Motor neuron (in vitro differentiated cells): ENCODE measurements around the gene RPL15. TPM values are rescaled to one million over a fixed set of nuclear protein-coding genes. Genes with fewer than 3 reads are reported as not detected.
"Not testable (repeated sequence)": the region's sequence is repeated elsewhere in the genome, so short reads cannot be mapped to it uniquely, and the experiment has no call there.

Source experiments
- ATAC-seq, 8 experiments: fragments of 200-7000 bp; cut with Tn5 transposase; replicated peaks in 6 of 8; 2 replicates each; pipeline ENCODE4 v1.8.0; 2021; ENCODE audit warnings: mild to moderate bottlenecking in 8 of 8, moderate library complexity in 8 of 8
- H3K27ac ChIP-seq, 2 donors: fragments of 250-450 bp; sonication (Bioruptor Pico); 2 replicates each; pipeline ENCODE4 v1.9.0; 2021; ENCODE audit warnings: antibody characterized with exemption in 2 of 2, mild to moderate bottlenecking in 2 of 2, moderate library complexity in 1 of 2
- H3K4me1 ChIP-seq, 2 donors: fragments of 250-450 bp; sonication (Bioruptor Pico); replicated peaks in 1 of 2; 2 replicates each; pipeline ENCODE4 v1.6.1; 2021; ENCODE audit warnings: antibody characterized with exemption in 2 of 2, mild to moderate bottlenecking in 2 of 2, moderate library complexity in 1 of 2
- H3K4me3 ChIP-seq, 5 donors: fragments of 250-450 bp; sonication (Bioruptor Pico); 2 replicates each; pipeline ENCODE4 v1.9.0; 2021; ENCODE audit warnings: antibody characterized with exemption in 5 of 5, mild to moderate bottlenecking in 5 of 5, moderate library complexity in 4 of 5
- WGBS, 10 experiments: fragments of 450-650 bp; shearing (Covaris generic); methylation state at CpG; one replicate each; pipeline ENCODE4 v1.0.0; 2022; 5-methylcytosine and 5-hydroxymethylcytosine counted together
- in situ Hi-C, 9 experiments: fragments of 400-800 bp; cut with MboI; loops; one replicate each; pipeline ENCODE4 v1.15.0; 2021; ENCODE audit warnings: low sequenced_read_pairs in 9 of 9, low pct_unique_long_range_greater_than_20kb in 2 of 9; ENCODE audit not compliant: unreplicated experiment in 9 of 9
- total RNA-seq, 8 experiments: library from RNA; unstranded; fragments of 300-600 nt; gene quantifications; 2 replicates each; pipeline versions ENCODE4 v1.2.3 to v1.2.4, GENCODE V29; 2022

Gene RPL15
- total RNA-seq, 8 experiments from 2014 or later = 1,411 to 3,853 (median 2,170) TPM

DNA sequence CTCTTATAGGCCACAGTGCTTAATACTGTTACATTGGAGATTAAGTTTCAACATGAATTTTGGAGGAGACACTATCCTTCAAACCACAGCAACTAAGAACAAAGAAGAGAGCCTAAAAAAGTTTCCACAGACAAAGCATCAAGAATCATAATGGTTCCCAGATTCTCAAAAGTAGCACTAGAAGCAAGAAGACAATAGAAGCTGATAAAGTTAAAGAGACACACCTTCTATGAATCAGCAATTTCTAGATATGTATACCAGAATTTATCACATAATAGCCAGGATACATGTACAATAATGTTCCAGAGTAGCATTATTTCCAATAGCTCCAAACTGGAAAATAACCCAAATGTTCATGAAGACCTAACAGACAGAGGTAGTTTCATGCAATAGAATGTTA, 12.4 kb upstream of the RPL15 start:
- no peak for ATAC-seq
- Histone ChIP-seq H3K27ac (no peak overlapping the region), H3K4me1 (no peaks in the 10 kb centered on the region), H3K4me3 (no peak overlapping the region)
- in situ Hi-C loops = no loop called here

DNA sequence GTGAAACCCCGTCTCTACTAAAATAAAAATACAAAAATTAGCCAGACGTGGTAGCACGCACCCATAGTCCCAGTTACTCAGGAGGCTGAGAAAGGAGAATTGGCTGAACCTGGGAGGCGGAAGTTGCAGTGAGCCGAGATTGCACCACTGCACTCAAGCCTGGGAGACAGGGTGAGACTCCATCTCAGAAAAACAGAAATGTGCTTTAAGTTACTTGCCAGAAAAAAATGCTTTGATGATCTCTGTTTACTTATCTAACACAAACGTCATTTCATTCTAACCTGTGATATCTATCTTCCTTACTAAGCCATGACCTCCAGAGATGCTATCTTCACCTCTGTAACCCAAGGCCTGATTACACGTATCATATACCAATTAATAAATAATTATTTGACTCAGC, 7.6 kb upstream of the RPL15 start:
- no peak overlapping the region for H3K27ac ChIP-seq
- peaks cover 4 to 10% of the 10 kb centered on the region in 2 donors for H3K4me1 ChIP-seq
- H3K4me3 ChIP-seq = no peak overlapping the region
- in situ Hi-C loops = no loop called here
- WGBS, 10 experiments = 81 to 100% (median 100%) methylated on average over 2 to 7 of the region's 7 CpGs; no CpG with 5 or more reads in 1 of the 10 experiments
- no peak for ATAC-seq

DNA sequence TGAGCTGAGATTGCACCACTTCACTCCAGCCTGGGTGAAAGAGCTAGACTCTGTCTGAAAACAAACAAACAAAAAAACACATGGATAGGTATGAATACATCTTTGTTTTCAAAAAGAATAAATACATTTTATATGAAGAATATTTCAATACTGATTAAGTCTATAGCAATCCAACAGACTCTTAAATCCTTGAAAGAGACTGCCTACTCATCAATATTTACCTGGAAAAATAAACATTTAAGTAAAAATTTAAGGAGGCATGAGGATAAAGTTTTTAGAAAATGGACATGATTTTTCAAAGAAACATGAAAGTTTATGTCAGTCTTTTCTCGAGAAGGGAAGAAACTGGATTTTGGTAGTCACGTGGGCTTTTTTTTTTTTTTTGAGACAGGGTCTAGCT, 5.5 kb upstream of the RPL15 start:
- H3K4me3 ChIP-seq = no peak overlapping the region
- H3K4me1 ChIP-seq = peaks cover 10 to 23% of the 10 kb centered on the region in 2 donors
- H3K27ac ChIP-seq = no peak overlapping the region
- whole genome bisulfite sequencing, 10 experiments = 56 to 100% (median 100%) methylated on average over 1 to 2 of the region's 2 CpGs
- in situ Hi-C loops = no loop called here
- no peak for ATAC-seq

DNA sequence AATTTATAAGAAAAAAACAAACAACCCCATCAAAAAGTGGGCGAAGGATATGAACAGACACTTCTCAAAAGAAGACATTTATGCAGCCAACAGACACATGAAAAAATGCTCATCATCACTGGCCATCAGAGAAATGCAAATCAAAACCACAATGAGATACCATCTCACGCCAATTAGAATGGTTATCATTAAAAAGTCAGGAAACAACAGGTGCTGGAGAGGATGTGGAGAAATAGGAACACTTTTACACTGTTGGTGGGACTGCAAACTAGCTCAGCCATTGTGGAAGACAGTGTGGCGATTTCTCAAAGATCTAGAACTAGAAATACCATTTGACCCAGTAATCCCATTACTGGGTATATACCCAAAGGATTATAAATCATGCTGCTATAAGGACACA, 4.6 kb upstream of the RPL15 start:
- ATAC-seq, in situ Hi-C loops: not testable (repeated sequence)

DNA sequence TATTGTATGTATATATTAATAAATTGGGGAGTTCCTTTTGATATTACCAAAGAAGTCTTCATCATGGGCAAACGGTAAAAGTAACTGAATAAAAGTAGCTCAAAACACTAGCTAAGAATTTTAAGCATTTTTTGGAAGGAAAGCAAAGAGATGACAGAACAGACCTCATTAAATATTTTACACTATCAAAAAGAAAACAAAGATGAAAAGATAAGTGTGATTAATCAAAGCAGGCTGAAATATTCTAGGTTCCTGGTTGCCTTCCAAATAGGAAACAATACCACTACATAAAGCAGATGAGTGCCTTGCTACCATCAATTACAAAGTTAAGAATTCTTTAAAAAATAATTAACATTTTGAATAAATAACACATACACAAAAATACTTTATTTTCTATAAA, 3.8 kb upstream of the RPL15 start:
- Histone ChIP-seq H3K4me3 (no peak overlapping the region), H3K4me1 (peaks cover 11 to 23% of the 10 kb centered on the region in 2 donors), H3K27ac (no peak overlapping the region)
- 29 to 100% (median 86%) methylated on average over 1 of the region's 1 CpG; no CpG with 5 or more reads in 1 of the 10 experiments for WGBS, 10 experiments
- in situ Hi-C loops = no loop called here
- no peak for ATAC-seq

More for the DNA sequence above, 4.6 kb upstream of the RPL15 start:
- H3K4me1 ChIP-seq = peaks cover 10 to 23% of the 10 kb centered on the region in 2 donors
- H3K27ac ChIP-seq, H3K4me3 ChIP-seq: not testable (repeated sequence)
- WGBS, 10 experiments = 100% methylated on average over 1 of the region's 3 CpGs; no CpG with 5 or more reads in 8 of the 10 experiments

DNA sequence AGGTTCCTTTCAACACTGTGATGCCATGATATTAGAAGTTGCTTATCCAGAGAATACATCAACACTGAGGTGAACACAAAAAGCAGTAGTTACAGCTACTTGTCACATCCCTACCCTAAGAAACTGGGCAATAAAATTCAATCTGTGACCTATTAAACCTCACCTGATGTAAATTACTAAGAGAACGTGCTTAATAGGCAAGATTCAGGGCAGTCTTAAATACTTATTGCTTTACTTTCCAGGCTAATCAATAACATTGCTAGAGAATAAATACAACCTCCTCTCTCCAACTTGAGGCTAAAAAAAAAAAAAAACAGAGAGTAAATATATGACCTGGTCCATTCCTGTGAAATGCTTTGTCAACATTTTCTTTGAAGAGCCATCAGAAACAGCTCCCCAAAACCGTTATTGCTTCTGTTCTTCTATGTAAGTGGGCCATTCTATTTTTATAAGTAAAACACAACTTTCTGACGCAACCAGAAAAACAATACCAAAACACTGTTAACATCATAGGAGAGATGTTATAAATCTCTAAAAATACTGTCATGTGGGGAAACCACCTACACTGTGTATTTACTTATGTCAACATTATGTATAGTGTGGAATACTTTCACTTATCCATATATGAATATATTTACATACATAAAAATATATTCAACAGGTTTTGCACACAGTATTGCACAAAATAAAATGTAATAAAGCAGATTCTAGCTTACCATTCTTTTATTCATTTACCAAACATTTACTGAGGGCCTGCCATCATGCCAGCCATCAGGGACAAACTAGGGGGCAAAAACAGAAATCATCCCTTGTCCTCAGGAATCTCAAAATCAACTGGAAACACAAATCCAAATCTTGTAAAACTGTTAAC, 2.8 kb upstream of the RPL15 start:
- peaks cover 20 to 29% of the 10 kb centered on the region in 2 donors for H3K4me1 ChIP-seq
- in situ Hi-C loops = no loop called here
- peak in 1 of 8 experiments; percentile 35 for ATAC-seq
- H3K27ac ChIP-seq = no peak overlapping the region
- 9 to 100% (median 65%) methylated on average over 1 to 3 of the region's 3 CpGs; no CpG with 5 or more reads in 1 of the 10 experiments for WGBS, 10 experiments
- H3K4me3 ChIP-seq = no peak overlapping the region

DNA sequence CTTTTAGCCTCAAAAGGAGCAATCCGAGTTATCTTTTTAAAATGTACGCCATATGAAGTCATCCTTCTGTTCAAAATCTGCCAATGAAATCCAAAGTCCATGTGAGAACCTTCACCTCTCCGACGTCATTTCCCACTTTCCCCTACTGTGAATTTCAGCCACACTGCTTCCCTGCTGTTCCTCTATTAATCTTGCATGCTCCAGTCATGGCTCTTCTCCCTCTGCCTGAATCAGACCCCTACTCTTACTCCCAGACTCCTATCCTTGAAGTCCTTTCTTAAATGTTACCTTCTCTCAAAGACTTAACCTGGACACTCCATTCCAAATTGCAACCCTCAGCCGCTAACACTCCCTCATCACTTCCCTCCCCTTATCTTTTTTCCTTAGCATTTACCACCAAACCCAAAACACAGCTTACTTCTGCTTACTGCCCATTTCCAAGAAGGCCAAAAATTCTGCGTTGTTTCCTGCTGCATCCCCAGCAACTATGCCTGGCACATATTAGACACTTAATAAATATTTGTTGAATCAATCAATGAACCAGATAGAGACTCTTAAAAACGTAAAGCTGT, 1.3 kb upstream of the RPL15 start:
- WGBS, 10 experiments = 2 to 48% (median 10%) methylated on average over 4 to 7 of the region's 7 CpGs; no CpG with 5 or more reads in 1 of the 10 experiments
- Histone ChIP-seq H3K4me1 (peaks cover 20 to 29% of the 10 kb centered on the region in 2 donors), H3K4me3 (peak overlapping the region; percentile 69 to 95 (median 70)), H3K27ac (peak overlapping the region in 1 of 2 donors; percentile 78)
- in situ Hi-C loops = no loop called here
- peak in 5 of 8 experiments; percentile 4 to 11 (median 9) for ATAC-seq

DNA sequence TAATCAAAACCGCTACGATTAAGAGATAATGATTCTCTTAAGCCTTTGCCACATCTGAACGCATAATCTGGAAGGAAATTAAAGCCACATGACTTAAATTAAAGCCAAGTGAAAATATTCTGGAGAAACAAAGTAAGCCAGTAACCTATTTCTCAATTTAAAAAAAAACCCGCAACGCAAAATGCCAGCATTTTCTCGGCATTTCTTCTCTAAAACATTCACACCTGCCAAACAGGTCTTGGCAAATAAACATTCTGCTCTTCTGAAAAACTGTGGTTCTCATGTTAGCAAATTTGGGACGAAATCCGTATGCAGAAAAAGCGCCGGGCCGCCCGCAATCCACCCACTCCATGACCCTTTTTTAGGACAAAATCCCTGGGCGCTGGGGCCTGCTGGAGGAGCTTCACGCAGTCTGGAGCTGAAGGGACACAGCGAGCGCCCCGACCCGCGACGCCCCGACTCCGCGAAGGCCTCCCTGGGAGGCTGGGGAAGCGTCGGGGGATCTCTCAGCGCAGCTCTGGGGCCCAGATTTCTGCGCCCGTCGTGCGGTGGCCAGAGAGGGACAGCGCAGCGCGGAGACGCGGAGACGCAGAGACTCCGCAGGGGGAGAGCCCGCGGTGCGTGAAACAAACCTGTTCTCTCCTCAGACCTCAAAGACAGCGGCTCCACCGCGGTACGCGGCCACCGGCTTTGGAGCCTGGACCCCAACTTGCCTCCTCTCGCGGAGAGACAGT, 613 bp upstream of the RPL15 start:
- peaks cover 20 to 29% of the 10 kb centered on the region in 2 donors for H3K4me1 ChIP-seq
- in situ Hi-C loops = no loop called here

DNA sequence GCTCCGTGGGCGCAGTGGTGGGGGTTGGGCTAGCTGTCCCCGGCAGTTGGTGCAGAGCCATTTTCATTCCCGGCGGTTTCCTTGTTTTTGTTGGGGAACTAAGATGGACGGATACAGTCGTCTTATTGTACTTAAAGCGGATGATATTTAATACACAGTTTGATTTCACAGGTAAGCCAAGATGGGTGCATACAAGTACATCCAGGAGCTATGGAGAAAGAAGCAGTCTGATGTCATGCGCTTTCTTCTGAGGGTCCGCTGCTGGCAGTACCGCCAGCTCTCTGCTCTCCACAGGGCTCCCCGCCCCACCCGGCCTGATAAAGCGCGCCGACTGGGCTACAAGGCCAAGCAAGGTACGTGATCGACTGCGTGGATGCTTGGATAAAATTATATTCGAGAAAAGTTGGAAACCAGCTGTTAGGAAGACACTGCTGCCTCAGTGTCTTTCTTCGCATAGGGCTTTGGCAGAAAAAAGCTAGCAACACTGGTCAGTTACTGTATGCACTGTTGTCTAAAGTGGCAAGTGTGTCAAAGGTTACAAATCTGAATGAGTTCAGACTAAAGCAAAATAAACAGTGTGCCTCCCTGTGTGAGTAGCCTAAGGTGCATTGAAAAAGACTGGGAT, 859 bp downstream of the RPL15 start:
- H3K4me1 ChIP-seq = peaks cover 20 to 29% of the 10 kb centered on the region in 2 donors
- H3K27ac ChIP-seq = peak overlapping the region; percentile 67 to 91
- ATAC-seq, in situ Hi-C loops: not testable (repeated sequence)
- WGBS, 10 experiments = 0 to 5% (median 0%) methylated on average over 1 to 6 of the region's 21 CpGs; no CpG with 5 or more reads in 3 of the 10 experiments
- peak overlapping the region; percentile 69 to 95 (median 70) for H3K4me3 ChIP-seq

More for the DNA sequence above, 613 bp upstream of the RPL15 start:
- peak; percentile 47 to 77 (median 76) for ATAC-seq
- Histone ChIP-seq H3K4me3 (peak overlapping the region; percentile 69 to 95 (median 70)), H3K27ac (peak overlapping the region; percentile 78 to 91)
- 0 to 10% (median 3%) methylated on average over 4 to 26 of the region's 48 CpGs; no CpG with 5 or more reads in 1 of the 10 experiments for WGBS, 10 experiments

DNA sequence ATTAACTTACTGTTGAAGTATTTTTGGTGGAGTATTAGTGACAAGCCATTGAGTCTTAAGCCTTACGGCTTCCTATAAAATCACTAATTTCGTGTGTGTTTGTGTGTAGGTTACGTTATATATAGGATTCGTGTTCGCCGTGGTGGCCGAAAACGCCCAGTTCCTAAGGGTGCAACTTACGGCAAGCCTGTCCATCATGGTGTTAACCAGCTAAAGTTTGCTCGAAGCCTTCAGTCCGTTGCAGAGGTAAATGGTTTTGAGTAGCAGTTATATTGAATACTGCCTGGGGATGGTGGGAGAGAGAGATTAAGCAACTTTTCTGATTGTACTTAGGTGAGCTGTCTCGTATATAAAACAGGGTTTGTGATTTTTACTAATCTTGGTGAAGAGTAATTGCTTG, 1.4 kb downstream of the RPL15 start:
- in situ Hi-C loops, ATAC-seq, H3K27ac ChIP-seq: not testable (repeated sequence)
- Histone ChIP-seq H3K4me1 (peaks cover 20 to 29% of the 10 kb centered on the region in 2 donors), H3K4me3 (peak overlapping the region; percentile 69 to 95 (median 70))
- 0 to 40% (median 18%) methylated on average over 2 to 11 of the region's 12 CpGs; no CpG with 5 or more reads in 1 of the 10 experiments for WGBS, 10 experiments

DNA sequence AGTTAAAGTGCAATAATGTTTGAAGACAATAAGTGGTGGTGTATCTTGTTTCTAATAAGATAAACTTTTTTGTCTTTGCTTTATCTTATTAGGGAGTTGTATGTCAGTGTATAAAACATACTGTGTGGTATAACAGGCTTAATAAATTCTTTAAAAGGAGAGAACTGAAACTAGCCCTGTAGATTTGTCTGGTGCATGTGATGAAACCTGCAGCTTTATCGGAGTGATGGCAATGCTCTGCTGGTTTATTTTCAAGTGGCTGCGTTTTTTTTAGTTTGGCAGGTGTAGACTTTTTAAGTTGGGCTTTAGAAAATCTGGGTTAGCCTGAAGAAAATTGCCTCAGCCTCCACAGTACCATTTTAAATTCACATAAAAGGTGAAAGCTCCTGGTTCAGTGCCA, 2.7 kb downstream of the RPL15 start:
- H3K4me1 ChIP-seq = peaks cover 16 to 17% of the 10 kb centered on the region in 2 donors
- WGBS, 10 experiments = 25 to 100% (median 93%) methylated on average over 1 to 2 of the region's 2 CpGs; no CpG with 5 or more reads in 4 of the 10 experiments
- H3K27ac ChIP-seq = no peak overlapping the region
- in situ Hi-C loops = no loop called here
- ATAC-seq = no peak
- no peak overlapping the region for H3K4me3 ChIP-seq

DNA sequence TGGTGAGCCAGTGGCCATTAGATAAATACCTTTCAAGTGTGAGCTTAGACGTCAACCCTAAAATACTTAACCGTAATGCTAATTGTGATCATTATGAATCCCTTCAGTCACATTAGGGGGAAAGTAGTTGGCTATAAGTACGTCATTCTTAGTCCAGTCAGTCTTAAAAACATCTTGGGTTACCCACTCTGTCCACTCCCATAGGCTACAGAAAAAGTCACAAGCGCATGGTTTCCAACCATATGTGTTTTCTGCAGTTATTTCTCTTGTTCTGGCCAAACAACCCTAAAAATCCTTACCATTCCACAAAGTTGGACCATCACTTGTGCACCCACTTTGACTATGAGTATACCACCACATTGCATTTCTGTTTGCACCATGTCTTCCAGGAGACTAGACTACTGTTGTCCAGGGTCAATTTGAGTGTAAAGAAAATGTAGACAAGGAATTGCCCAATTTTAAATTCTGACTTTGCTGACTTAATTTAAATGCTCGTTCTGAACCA, 3.3 kb downstream of the RPL15 start:
- WGBS, 10 experiments = 58 to 100% (median 89%) methylated on average over 2 to 5 of the region's 5 CpGs
- Histone ChIP-seq H3K27ac (no peak overlapping the region), H3K4me1 (peaks cover 11% of the 10 kb centered on the region in 2 donors), H3K4me3 (no peak overlapping the region)
- no peak for ATAC-seq
- in situ Hi-C loops = no loop called here
